C4-2B (cell line): ENCODE measurements around the gene EIF4G2.

Experiments
- H3K27ac ChIP-seq: fragments of 450-650 bp; 2 replicates; pipeline ENCODE4 v1.5.1; 2017
- CTCF ChIP-seq: fragments of 450-650 bp; conservative IDR thresholded peaks from 2 replicates; pipeline ENCODE4 v1.5.1; 2017; ENCODE audit warnings: mild to moderate bottlenecking
- ZFX ChIP-seq: fragments of 450-650 bp; IDR thresholded peaks from 2 replicates; pipeline ENCODE4 v1.6.1; 2017

Gene EIF4G2

GRCh38 chr11:10807493-10808234 lies 1.1 kb downstream of the EIF4G2 start:
- TF ChIP-seq ZFX (no peak), CTCF (no peak)
- peak overlapping the region; percentile 100 for H3K27ac ChIP-seq

- peak overlapping the region; percentile 14; the same call in 1 of the 2 replicates for H3K27ac ChIP-seq
- TF ChIP-seq ZFX (no peak), CTCF (no peak)
These were observed 2.5 kb downstream of the EIF4G2 start for GRCh38 chr11:10806206-10806605.

- H3K27ac ChIP-seq = peak overlapping the region; percentile 14
- no peak for TF ChIP-seq CTCF
- no peak for TF ChIP-seq ZFX
These were observed 3.0 kb downstream of the EIF4G2 start for GRCh38 chr11:10805741-10806140.

GRCh38 chr11:10803676-10804075 lies 5.0 kb downstream of the EIF4G2 start:
- TF ChIP-seq ZFX (no peak), CTCF (no peak)

GRCh38 chr11:10800292-10800691 lies 8.4 kb downstream of the EIF4G2 start:
- TF ChIP-seq ZFX (no peak), CTCF (no peak)
- no peak overlapping the region for H3K27ac ChIP-seq

More at GRCh38 chr11:10803676-10804075, 5.0 kb downstream of the EIF4G2 start:
- no peak overlapping the region for H3K27ac ChIP-seq

DNA sequence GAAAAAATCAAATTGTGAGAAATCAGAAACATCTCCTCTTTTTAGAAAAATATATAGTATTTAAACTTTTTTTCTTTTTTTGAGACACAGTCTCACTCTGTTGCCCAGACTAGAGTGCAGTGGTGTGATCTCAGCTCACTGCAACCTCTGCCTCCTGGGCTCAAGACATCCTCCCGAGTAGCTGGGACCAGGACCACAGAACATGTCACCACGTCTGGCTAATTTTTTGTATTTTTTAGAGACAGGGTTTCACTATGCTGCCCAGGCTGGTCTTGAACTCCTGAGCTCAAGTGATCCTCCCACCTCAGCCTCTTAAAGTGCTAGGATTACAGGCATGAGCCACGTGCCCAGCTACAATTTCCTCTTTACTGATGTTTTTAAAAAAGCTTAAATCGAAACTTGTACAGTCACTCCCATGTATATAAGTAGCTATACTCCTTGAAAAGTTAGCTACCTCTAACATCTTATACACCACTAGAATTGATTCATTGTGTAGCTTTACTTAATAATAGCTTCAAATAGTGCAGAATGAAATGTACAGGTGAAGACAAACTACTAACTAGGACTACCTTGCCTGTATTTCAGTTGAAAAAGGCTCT lies 10.3 kb downstream of the EIF4G2 start:
- no peak overlapping the region for H3K27ac ChIP-seq
- TF ChIP-seq ZFX = no peak
- TF ChIP-seq CTCF = no peak

DNA sequence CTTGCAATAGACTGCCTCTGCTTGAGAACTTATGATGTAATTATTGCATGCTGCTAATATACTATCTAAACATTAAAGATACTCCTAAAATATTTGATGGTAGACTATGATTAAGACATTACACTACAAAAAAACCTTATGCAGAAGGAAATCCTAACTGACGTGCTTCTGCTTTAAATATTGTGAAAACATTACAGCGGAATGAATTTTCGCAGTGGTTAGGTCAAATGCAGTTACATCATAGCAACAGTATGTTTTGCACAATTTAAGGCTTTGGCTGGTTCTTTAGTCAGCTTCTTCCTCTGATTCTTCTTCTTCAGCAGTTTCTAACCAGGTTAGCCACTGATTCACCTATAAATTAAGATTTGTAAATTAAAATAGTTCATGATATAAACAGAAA lies 11.2 kb downstream of the EIF4G2 start:
- TF ChIP-seq CTCF (no peak), ZFX (no peak)

More for the DNA sequence above, 11.2 kb downstream of the EIF4G2 start:
- no peak overlapping the region for H3K27ac ChIP-seq
